ENCODE data around the gene AMPH.

DNA sequence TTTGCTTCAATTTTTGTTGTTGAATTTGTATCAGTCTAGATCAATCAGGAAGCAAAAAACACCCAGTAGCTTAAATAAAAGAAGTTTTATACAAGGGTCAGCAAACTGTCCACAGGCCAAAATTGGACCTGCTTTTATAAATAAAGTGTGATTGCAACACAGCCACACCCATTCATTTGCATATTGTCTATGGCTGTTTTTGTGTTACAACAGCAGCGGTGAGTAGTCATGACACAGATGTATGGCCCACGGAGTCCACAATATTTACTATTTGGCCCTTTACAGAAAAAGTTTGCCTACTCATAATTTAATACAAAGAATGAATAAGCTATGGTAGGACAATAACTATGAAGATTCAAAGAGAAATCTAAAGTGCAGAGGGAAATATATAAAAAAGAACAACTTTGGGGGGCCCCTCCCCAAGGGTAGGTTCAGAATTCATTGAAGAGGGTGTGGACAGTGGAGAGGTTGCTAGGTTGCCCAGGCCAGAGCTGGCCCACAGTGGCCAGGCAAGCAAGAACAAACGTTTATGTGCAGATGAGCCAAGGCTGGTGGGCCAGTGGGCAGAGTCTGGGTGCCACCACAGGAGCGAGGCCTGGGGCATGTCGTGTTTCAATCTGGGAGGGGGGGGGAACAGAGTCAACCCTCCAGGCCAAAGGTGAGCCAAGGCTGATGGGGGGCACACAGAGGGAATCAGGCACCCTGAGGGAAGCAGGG is 47.0 kb upstream of the AMPH start:
- TF ChIP-seq, protein P1, sequence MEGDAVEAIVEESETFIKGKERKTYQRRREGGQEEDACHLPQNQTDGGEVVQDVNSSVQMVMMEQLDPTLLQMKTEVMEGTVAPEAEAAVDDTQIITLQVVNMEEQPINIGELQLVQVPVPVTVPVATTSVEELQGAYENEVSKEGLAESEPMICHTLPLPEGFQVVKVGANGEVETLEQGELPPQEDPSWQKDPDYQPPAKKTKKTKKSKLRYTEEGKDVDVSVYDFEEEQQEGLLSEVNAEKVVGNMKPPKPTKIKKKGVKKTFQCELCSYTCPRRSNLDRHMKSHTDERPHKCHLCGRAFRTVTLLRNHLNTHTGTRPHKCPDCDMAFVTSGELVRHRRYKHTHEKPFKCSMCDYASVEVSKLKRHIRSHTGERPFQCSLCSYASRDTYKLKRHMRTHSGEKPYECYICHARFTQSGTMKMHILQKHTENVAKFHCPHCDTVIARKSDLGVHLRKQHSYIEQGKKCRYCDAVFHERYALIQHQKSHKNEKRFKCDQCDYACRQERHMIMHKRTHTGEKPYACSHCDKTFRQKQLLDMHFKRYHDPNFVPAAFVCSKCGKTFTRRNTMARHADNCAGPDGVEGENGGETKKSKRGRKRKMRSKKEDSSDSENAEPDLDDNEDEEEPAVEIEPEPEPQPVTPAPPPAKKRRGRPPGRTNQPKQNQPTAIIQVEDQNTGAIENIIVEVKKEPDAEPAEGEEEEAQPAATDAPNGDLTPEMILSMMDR (IDR thresholded peaks at IDR 0.05; ENCODE audit: low read depth, low read length): no peak
- TF ChIP-seq EZH2phosphoT487 (IDR thresholded peaks at IDR 0.05; ENCODE audit: low read depth): no peak
